Epidermal melanocyte (primary cell): Measurements from ENCODE around the gene EXOC6B.
"Not testable (repeated sequence)": the region's sequence is repeated elsewhere in the genome, so short reads cannot be mapped to it uniquely, and the experiment has no call there.

ENCODE experiments used
- DNase-seq: peaks from one replicate; pipeline ENCODE4 v3.0.0; 2011; ENCODE audit warnings: low spot score; ENCODE audit not compliant: insufficient read length

The EXOC6B gene

DNA sequence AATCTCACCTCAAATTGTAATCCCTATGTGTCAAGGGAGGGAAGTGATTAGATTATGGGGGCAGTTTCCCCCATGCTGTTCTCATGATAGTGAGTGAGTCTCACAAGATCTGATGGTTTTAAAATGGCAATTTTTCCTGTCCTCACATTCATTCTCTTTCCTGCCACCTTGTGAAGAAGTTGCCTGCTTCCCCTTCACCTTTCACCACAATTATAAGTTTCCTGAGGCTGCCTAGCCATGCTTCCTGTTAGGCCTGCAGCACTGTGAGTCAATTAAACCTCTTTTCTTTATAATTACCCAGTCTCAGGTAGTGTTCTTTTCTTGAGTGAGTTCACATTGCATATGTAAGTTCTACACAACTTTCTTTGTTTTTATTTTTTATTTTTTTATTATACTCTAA lies 271.5 kb downstream of the EXOC6B start:
- no peak for DNase-seq

- DNase-seq: no peak
Observed at GRCh38 chr2:72548081-72548764, 277.6 kb downstream of the EXOC6B start.

DNA sequence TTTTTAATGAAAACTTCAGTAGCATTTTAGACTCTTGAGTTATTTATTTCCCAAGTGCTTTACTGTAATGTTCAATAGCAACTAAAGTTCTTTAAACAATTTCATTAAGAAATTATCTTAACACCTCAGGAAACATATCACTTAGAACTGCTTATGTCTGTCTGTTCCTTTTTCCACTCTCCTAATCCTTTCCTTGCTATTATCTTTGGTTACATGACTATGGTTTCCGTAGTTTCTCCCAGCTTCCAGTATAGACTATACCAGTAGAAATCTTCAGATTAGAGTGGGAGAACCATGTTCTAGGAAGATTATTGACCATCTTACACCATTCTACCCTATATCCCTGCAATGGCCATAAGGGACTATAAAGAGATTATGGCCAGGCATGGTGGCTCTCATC lies 280.0 kb downstream of the EXOC6B start:
- DNase-seq: no peak

DNA sequence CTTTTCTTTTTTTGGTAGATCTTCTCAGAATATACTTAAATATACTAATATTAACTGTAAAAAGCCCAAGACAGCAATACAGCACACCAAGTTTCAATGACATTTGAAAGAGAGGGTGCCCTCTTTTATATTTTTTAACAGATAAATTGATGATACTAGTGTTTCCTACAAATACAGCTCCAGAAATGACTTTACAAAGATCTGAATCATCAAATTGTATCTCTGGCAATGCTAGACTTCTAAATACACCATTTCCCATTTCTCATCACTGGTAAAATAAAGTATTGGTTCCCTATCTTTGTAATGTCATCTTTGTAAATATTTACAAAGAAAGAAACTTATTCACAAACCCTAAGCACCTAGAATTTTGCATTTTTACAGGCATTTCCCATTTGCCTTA lies 281.3 kb downstream of the EXOC6B start:
- no peak for DNase-seq

DNA sequence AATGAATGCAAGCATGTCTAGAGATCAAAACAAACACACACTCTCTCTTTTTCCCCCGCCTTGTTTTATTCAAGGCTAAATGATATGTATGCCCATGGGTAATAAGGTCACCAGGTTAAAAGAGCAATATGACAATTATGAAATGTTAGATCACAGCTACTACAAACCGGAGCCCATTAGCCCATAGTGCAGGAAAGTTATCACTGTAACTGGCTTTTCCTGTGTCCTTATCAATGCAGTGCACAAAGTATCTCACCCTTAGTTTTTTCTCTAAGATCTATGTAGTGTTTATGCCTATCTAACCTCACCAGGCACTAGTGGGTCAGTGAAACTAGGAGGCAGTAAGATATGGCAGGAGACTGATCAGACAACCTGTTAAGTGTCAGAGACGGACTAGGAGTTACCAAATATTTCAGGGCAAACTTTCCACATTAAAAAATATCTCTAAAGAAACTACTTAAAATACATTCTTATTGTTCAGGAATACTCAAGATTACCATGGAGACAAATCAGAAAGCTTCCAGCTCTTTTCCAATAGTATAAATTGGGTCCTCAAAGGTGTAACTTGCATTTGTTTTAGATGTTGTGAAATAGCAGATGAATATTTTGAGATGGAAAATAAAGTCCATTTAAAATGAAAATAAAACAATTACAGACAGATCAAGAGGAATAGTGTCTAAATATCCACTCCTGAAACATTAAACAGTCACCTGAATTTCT lies 282.2 kb downstream of the EXOC6B start:
- no peak for DNase-seq

DNA sequence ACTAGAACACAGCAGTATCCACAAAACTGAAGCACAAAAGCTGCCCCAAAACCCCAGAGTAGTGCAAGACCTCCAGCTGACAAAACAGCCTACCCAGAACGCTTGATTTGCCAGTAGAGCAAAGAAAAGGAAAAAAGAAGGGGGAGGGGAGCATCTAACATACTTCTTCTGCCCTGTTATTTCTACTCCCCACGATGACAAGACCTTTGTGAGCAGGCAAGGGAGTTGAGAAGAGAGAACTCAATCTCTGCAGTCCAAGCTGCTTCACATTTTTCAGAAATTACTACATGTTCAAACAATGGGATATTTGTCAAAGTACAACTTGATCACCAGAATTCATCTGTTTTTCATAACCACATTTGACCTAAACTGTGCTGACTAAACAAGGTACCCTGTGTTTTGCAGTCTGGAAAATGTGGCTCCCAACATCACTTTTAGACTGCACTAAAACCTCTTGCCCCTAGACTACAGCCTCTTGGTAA lies 286.7 kb downstream of the EXOC6B start:
- no peak for DNase-seq

DNA sequence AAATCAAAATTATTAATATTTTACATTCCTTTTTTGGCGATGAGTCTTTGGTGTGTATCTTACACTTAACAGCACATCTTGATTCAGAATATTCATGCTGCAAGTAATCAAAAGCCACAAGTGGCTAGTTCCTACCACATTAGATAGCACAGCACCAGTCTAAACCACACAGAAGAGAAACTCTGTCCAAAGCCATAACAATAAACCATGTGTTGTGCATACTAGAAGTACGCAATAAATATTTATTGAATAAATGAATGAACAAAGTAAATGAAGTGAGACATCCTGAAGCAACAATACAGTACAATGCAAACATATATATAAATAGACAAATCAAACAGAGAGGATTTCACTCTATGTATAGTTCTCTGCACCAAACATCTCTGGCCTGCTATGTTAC lies 287.3 kb downstream of the EXOC6B start:
- DNase-seq: no peak

DNA sequence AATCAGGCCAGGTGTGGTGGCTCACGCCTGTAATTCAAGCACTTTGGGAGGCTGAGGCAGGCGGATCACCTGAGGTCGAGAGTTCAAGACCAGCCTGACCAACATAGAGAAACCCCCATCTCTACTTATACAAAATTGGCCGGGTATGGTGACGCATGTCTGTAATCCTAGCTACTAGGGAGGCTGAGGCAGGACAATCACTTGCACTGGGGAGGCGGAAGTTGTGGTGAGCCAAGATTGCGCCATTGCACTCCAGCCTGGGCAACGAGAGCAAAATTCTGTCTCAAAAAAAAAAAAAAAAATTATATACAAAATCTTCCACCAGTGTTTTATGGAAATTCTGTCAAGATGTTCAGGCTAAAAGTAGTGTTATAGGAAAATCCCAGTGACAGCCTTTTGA lies 290.2 kb downstream of the EXOC6B start:
- not testable (repeated sequence) for DNase-seq

- DNase-seq: no peak
Observed at GRCh38 chr2:72533765-72534164, 292.1 kb downstream of the EXOC6B start.

DNA sequence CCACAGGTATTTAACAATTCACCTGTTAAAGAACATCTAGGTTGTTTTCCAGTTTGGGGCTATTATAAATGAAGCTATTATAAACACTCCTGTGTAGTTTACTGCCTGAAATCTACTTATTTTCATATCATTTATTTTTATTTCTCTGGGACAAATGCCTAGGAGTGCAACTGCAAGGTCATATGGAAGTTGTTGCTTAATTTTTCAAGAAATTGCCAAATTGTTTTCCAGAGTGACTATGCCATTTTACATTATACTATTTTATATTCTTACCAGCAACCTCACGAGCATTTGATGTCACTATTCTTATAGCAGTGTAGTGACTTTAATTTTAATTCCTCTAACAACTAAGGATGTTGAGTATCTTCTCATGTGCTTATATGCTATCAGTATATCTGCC lies 298.4 kb downstream of the EXOC6B start:
- DNase-seq: no peak

DNA sequence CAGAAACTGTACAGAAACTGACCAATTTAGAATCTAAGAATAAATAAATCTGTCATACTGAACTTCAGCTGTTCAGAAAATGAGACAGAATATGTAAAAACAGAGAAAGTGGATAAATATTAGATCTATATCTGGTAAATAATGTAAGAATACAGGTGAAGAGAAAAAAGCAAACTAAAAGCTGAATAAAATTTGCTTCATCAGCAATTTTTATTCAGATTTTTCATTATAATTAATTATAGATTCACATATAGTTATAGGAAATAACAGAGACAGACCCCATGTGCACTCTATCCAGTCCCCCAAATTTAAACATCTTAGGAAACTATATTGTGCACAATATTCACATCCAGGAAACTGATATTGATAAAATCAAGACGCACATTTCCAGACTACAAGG lies 299.2 kb downstream of the EXOC6B start:
- DNase-seq: no peak

- no peak for DNase-seq
Observed at GRCh38 chr2:72524071-72524470, 301.8 kb downstream of the EXOC6B start.

- no peak for DNase-seq
Observed at GRCh38 chr2:72515696-72516095, 310.1 kb downstream of the EXOC6B start.

DNA sequence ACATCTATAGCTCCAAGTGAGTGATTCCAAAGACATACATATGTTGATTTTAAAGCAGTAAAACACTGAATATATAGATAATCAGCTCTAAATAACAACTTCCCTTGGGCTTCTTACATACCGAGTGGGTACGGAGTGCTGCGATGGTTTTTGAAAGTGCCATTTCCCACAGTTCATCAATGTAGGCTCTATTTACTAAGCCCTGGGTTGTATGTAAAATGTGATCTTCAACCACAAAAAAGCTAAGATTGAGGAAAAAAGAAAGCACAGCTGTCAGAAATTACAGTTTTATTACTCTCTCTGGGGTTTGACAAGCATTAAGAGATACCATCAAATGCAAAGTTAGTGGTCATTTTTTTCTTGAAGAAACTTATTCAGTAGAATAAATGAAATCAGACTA lies 312.8 kb downstream of the EXOC6B start:
- no peak for DNase-seq

DNA sequence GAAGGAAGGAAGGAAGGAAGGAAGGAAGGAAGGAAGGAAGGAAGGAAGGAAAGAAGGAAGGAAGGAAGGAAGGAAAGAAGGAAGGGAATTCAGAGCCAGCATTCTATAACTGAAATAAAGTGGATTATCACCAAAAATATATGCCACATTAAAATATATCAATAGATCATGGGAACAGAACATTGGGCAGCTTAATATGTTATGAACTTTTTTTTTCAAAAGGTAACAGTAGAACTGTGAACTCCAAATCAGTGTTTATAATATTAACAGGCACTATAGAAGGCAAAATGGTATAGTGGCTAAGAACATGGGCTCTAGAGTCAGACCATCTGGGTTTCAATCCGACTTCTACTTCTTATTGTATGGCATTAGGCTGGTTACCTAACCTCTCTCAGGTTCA lies 313.5 kb downstream of the EXOC6B start:
- DNase-seq: no peak

DNA sequence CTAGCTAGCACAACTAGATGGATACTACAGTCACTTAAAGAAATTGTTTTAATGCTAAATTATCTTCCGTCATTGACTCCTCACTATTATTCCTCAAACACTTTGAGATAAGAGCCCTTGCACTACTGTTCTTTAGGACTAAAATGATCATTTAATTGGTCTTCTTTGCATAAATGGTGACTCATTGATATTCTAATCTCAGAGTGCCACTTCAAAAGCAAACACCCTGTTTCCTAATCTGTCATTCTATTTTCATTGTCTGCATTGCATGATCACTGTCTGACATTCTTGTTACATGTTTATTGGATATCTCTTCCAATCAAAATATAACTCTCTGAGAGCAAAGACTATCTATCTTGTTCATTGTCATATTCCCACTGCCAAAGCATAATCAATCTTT lies 313.9 kb downstream of the EXOC6B start:
- no peak for DNase-seq

DNA sequence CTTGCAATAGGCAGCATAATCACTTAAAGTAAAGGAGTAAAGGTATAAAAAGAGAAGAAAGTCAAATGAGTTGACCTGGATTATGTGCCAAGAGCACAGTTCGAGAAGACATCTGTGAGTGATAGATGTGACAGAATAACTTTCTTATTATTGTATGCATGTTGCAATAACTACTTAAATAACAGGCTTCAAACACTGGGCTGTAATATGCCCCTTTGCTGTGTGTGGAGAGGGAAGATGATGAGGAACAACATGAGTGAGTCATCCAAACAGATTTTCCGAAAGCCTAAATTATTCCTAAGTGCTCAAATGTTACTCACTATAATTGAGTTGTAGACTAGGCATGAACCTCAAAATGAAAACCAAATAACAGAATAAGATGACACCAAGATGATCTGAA lies 328.1 kb downstream of the EXOC6B start:
- no peak for DNase-seq

DNA sequence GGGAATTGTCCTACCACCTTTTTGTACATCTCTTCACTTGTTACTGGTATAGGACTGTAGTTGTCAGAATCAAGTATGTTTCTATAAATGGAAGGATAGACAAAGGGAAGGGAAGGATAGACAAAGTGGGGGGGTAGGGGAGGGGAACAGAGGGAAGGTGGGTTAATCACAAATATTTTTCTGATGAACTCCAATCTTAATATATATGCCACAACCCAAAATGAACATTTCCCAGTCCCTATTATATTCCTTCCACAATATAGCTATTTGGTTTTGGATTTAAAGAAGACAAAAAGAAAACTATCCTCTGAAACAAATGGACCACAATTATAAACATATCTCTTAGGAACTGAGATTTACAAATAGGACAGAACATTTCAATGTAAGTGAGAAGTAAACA lies 329.4 kb downstream of the EXOC6B start:
- DNase-seq: no peak

- DNase-seq: no peak
Observed at GRCh38 chr2:72494392-72494791, 331.4 kb downstream of the EXOC6B start.

- DNase-seq: not testable (repeated sequence)
Observed at GRCh38 chr2:72484622-72485021, 341.2 kb downstream of the EXOC6B start.

- no peak for DNase-seq
Observed at GRCh38 chr2:72483346-72483745, 342.5 kb downstream of the EXOC6B start.

- DNase-seq: no peak
Observed at GRCh38 chr2:72475246-72475645, 350.6 kb downstream of the EXOC6B start.
